ENCODE data around the gene HTR4.

DNA sequence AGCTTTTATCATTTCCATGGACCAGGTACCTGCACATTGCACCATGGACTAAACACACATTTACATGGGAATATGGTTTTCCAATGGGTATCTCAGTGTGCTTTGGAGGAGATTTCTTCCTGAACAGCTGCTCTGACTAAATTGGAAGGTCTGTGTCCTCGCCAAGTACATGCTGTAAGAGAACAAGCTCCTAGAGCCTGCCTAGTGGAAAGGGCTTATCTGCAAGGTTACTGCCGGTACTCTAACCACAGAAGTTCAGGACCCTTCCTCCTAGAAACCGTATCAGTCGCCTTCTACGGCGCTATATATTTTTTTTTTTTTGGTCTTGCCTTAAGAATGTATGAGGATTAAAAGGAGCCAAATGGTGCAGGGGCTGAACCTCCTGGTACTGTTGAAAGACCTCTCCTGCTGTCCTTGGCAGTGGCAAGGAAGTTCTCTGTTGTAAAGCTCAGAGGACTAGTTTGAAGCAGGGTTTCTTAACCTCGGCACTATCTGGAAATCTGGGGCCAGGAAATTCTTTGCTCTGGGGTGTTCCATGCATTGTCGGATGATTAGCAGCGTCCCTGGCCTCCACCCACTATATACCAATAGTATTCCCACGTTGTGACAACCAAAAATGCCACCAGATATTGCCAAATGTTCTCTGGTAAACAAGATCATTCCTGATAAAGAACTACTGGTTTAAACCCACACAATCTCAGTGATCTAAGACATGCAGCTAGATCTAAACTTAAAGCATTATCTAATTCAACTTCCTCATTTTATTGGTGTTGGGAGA is 163.1 kb downstream of the HTR4 start:
- TF ChIP-seq, protein P1, sequence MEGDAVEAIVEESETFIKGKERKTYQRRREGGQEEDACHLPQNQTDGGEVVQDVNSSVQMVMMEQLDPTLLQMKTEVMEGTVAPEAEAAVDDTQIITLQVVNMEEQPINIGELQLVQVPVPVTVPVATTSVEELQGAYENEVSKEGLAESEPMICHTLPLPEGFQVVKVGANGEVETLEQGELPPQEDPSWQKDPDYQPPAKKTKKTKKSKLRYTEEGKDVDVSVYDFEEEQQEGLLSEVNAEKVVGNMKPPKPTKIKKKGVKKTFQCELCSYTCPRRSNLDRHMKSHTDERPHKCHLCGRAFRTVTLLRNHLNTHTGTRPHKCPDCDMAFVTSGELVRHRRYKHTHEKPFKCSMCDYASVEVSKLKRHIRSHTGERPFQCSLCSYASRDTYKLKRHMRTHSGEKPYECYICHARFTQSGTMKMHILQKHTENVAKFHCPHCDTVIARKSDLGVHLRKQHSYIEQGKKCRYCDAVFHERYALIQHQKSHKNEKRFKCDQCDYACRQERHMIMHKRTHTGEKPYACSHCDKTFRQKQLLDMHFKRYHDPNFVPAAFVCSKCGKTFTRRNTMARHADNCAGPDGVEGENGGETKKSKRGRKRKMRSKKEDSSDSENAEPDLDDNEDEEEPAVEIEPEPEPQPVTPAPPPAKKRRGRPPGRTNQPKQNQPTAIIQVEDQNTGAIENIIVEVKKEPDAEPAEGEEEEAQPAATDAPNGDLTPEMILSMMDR (conservative IDR thresholded peaks at IDR 0.05; ENCODE audit: low read depth, low read length), result no peak
- no peak for TF ChIP-seq MAZ (IDR thresholded peaks at IDR 0.05; ENCODE audit: borderline replicate concordance, low read depth, low read length)
- TF ChIP-seq BHLHE40 (IDR thresholded peaks at IDR 0.05; ENCODE audit: low read depth, low read length), result no peak
- no peak for TF ChIP-seq CEBPB (IDR thresholded peaks at IDR 0.05; ENCODE audit: low read depth, low read length)
- no peak for TF ChIP-seq RFX5 (IDR thresholded peaks at IDR 0.05; ENCODE audit: low read depth, low read length)
- no peak for TF ChIP-seq POLR2A (IDR thresholded peaks at IDR 0.05; ENCODE audit: low read depth, low read length)
- TF ChIP-seq SMC3 (IDR thresholded peaks at IDR 0.05; ENCODE audit: low read depth, low read length), result no peak
- no peak for TF ChIP-seq RCOR1 (IDR thresholded peaks at IDR 0.05; ENCODE audit: insufficient replicate concordance, low read length)
- TF ChIP-seq FOS (IDR thresholded peaks at IDR 0.05; ENCODE audit: low read depth, low read length), result no peak
- TF ChIP-seq MAFK (IDR thresholded peaks at IDR 0.05; ENCODE audit: low read depth, low read length), result no peak
- TF ChIP-seq, protein P2, sequence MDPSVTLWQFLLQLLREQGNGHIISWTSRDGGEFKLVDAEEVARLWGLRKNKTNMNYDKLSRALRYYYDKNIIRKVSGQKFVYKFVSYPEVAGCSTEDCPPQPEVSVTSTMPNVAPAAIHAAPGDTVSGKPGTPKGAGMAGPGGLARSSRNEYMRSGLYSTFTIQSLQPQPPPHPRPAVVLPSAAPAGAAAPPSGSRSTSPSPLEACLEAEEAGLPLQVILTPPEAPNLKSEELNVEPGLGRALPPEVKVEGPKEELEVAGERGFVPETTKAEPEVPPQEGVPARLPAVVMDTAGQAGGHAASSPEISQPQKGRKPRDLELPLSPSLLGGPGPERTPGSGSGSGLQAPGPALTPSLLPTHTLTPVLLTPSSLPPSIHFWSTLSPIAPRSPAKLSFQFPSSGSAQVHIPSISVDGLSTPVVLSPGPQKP (IDR thresholded peaks at IDR 0.05; ENCODE audit: borderline replicate concordance, low read depth, low read length), result no peak
- no peak for TF ChIP-seq RAD21 (IDR thresholded peaks at IDR 0.05; ENCODE audit: low read length)
- TF ChIP-seq MXI1 (IDR thresholded peaks at IDR 0.05; ENCODE audit: borderline replicate concordance, low read depth, low read length), result no peak

Data from IMR-90 (cell line).